Activated CD8-positive, alpha-beta memory T cell treated with anti-CD3 and anti-CD28 coated beads for 24 hours (primary cell): ENCODE measurements around the gene SLC27A2.

Experiments
- DNase-seq: peaks from one replicate; pipeline ENCODE4 v3.0.0-alpha.2; 2020

The SLC27A2 gene

GRCh38 chr15:50192926-50193620 is 11.1 kb downstream of the SLC27A2 start:
- DNase-seq, result no peak

- no peak for DNase-seq
Observed at GRCh38 chr15:50202003-50202402, 20.0 kb downstream of the SLC27A2 start.

- DNase-seq, result no peak
Observed at GRCh38 chr15:50206020-50206419, 24.0 kb downstream of the SLC27A2 start.

GRCh38 chr15:50209809-50210208 is 27.8 kb downstream of the SLC27A2 start:
- no peak for DNase-seq

- DNase-seq, result no peak
Observed at GRCh38 chr15:50210462-50211157, 28.6 kb downstream of the SLC27A2 start.

- no peak for DNase-seq
Observed at GRCh38 chr15:50218291-50218690, 36.3 kb downstream of the SLC27A2 start.

GRCh38 chr15:50218691-50219090 is 36.7 kb downstream of the SLC27A2 start:
- DNase-seq, result no peak

- DNase-seq, result no peak
Observed at GRCh38 chr15:50219820-50220219, 37.8 kb downstream of the SLC27A2 start.

- no peak for DNase-seq
Observed at GRCh38 chr15:50222181-50222580, 40.2 kb downstream of the SLC27A2 start.

GRCh38 chr15:50224606-50225005 is 42.6 kb downstream of the SLC27A2 start:
- no peak for DNase-seq

- no peak for DNase-seq
Observed at GRCh38 chr15:50225057-50225456, 43.1 kb downstream of the SLC27A2 start.

GRCh38 chr15:50225938-50226337 is 43.9 kb downstream of the SLC27A2 start:
- no peak for DNase-seq

GRCh38 chr15:50227076-50227475 is 45.1 kb downstream of the SLC27A2 start:
- DNase-seq, result no peak

- DNase-seq, result no peak
Observed at GRCh38 chr15:50228866-50229265, 46.9 kb downstream of the SLC27A2 start.

GRCh38 chr15:50229336-50229735 is 47.3 kb downstream of the SLC27A2 start:
- DNase-seq, result no peak

GRCh38 chr15:50231761-50232160 is 49.8 kb downstream of the SLC27A2 start:
- DNase-seq, result no peak

GRCh38 chr15:50232791-50233190 is 50.8 kb downstream of the SLC27A2 start:
- no peak for DNase-seq

GRCh38 chr15:50233192-50233736 is 51.3 kb downstream of the SLC27A2 start:
- DNase-seq, result no peak

GRCh38 chr15:50234764-50235163 is 52.8 kb downstream of the SLC27A2 start:
- no peak for DNase-seq

GRCh38 chr15:50235794-50236193 is 53.8 kb downstream of the SLC27A2 start:
- DNase-seq, result no peak

- DNase-seq, result no peak
Observed at GRCh38 chr15:50236433-50236832, 54.4 kb downstream of the SLC27A2 start.

GRCh38 chr15:50238255-50238654 is 56.3 kb downstream of the SLC27A2 start:
- no peak for DNase-seq

GRCh38 chr15:50241684-50242450 is 59.9 kb downstream of the SLC27A2 start:
- DNase-seq, result no peak

GRCh38 chr15:50244153-50244552 is 62.2 kb downstream of the SLC27A2 start:
- DNase-seq, result no peak
